Activated effector memory CD4-positive, alpha-beta T cell treated with anti-CD3 and anti-CD28 coated beads, Interleukin-2, amount 50 U/mL, for 16 hours (primary cell): ENCODE data around the gene MTAP.
A peak's percentile ranks its signal among the peaks of the same experiment; 100 is the strongest.
"Not testable (repeated sequence)": the region's sequence is repeated elsewhere in the genome, so short reads cannot be mapped to it uniquely, and the experiment has no call there.

Experiments
- DNase-seq: peaks from one replicate; pipeline ENCODE4 v3.0.0-alpha.2; 2020

Gene MTAP

DNA sequence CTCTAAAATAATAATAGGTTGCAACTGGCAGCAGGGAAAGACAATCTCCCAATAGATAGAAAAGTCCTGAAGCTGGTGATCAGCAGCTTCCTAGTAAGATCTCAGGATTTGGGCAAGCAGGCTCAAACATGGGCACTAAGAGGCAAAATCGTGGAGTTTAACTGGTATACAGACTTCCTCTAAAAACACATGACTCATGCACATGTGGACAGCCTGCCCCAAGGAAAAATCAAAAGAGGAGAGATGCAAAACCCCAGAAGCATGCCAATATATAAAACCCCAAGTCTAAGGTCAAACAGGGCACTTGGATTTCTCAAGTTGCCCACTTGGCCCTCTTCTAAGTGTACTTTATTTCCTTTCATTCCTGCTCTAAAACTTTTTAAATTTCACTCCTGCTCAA lies 129.0 kb downstream of the MTAP start:
- DNase-seq, result no peak

DNA sequence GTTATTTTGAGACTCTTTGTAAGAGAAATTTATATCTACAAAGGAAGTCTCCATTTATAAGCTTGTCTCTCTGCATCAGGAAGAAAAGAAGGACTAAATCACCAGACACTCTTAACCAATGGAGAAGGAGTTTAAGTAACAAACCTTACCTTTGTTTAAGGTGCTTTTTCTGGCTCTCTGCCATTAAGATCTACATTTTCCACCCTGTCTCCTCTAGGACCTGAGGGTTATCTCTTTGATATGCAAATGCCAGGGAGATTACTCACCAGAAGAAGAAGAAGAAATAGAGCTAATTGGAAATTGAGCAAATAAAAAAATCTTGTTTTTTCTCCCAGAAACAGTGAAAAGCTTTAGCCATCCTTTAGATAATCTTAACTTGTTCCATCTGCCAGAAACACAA lies 130.8 kb downstream of the MTAP start:
- DNase-seq, result no peak

DNA sequence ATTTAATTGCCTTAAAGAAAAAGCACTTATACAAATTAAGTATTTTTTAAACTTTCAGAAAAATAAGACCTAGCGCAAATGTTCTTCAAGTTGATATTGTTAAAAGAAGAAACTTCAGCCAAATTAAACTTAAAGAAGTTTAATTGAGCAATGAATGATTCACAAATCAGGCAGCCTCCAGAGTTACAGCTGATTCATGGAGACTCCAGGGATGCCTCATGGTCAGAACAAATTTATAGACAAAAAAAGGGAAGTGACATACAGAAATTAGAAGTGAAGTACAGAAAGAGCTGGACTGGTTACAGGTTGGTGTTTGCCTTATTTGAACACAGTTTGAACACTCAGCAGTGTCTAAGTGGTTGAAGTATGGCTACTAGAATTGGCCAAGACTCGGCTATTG lies 131.4 kb downstream of the MTAP start:
- no peak for DNase-seq

- no peak for DNase-seq
These were observed 133.2 kb downstream of the MTAP start for GRCh38 chr9:21935631-21936030.

DNA sequence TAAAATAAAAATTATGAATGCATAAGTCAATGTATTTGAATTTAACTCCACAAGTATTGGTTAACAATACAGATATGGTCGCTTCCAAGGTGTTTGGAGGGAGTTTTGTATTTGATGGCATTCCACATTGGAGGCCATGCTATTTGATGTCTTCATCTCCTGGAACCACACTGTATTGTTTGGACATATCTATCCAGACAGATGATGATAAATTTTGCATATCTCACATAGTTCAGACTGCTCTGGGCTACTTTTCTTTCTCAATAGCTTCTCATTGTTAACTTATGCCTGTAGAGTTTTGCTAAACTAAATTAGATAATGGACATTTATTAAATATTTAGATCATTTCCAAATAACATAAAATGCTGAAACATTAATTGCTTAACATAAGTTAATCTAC lies 133.7 kb downstream of the MTAP start:
- DNase-seq, result no peak

DNA sequence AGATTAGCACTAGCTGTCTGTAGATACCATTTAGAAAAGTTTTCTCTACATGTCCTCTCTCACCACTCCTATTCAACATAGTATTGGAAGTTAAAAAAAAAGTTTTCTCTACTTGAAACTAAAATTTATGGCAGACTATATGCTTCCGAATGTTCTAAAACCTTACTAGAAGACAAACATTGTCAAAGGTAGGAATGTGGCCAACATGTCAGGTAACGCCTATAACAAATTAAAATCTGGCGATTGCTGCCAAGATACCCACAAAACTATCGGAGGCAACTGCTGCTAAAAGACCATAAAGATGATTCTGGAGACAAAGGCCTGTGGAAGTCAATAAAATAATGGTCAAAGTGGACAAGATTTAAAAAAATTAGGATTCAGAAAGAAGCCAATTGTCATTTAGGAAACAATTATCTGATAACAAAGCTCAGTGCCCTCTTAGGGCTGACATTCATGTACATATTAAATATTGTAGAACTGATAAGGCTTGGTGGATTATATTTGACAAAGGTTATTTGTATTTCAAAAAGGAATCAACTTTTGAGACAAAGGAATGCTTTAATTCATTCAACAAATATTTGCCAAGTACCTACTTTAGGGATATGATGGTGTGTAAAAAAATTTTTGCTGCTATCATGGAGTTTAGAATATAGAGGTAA lies 139.0 kb downstream of the MTAP start:
- DNase-seq, result no peak

- no peak for DNase-seq
These were observed 141.0 kb downstream of the MTAP start for GRCh38 chr9:21943464-21943863.

DNA sequence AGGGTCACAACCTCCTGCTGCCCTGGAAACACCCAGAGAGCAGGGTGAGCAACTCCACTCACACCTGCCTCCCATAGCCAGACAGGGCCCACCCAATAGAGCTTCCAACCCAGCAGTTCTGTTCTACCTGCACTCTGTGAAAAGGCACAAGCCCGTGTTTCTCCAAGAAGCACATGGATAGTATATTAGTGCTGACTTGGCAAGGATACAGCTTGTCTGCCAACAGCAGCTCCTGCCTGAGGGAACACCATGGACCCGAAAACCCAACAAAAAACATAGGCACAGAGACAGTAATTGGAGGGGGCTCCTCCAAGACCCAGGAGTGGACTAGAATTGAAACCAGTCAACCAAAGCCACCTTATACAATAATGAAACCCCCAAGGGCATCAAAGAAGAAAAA lies 143.2 kb downstream of the MTAP start:
- DNase-seq, result no peak

DNA sequence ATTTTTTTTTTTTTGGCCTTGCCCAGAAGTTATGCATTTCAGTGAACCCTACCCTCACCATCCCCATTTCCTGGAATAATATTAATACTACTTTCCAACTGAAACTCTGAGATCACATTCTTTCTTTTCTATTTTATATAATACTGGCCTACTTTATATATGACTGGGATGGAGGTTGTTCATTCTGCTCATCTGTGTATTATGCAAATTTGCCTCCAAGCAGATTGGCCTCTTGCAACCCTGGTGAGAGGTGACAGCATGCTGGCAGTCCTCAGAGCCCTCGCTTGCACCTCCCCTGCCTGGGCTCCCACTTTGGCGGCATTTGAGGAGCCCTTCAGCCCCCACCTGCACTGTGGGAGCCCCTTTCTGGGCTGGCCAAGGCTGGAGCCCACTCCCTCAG lies 156.4 kb downstream of the MTAP start:
- no peak for DNase-seq

DNA sequence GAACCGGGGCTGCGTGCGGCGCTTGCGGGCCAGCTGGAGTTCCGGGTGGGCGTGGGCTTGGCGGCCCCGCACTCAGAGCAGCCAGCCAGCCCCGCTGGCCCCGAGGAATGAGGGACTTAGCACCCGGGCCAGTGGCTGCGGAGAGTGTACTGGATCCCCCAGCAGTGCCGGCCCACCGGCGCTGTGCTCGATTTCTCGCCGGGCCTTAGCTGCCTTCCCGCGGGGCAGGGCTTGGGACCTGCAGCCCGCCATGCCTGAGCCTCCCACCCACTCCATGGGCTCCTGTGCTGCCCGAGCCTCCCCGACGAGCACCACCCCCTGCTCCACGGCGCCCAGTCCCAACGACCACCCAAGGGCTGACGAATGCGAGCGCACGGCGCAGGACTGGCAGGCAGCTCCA lies 156.8 kb downstream of the MTAP start:
- not testable (repeated sequence) for DNase-seq

GRCh38 chr9:21961569-21961968 lies 159.1 kb downstream of the MTAP start:
- no peak for DNase-seq

DNA sequence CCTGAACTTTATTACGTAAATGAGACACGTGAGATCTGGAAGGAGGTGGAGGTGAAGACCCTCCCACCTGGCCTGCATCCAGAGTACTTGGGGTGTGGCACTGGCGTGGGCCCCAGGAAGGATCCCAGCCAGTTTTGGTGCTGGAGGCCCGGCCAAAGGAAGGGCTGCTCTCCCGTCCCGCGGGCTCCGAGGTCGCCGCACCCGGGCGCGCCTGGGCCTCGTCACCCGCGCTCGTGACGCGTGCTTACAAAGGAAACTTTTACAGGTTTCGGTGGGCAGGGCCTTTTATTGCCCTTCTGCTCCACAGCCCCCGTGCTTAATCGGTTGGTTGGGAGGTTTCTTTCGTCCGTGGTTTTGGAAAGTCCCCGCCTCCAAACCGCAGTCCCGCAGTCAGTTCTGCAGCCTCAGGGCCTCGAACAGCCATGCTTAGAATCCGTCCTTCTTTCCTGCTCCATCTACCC lies 162.5 kb downstream of the MTAP start:
- DNase-seq, result peak; percentile 88

DNA sequence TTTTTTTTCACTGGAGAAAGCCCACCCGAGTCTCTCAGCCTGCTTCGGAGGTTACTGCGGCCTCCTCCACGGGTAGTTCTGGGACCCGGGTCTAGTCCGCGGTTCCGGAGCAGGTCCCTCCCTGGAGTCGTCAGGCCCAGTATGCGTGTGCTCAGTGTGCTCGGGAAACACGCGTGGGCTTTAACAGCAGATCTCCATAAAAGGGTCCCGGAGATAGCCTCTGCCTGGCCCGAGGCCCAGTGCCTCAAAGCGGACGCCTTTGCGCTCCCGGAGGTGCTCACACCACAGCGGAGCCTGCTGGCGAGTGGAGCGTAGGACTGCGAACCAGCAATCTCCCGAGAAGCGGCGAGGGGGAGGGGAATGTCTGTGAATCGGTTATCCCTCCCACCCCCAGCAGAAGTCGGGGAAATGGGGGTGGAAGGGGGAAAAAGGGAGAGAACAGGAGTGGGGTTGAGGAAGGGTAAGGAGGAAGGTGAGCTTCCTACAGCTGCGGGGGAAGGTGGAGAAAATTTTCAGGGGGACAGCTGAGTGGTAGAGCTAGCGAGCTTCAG lies 163.0 kb downstream of the MTAP start:
- peak; percentile 79 for DNase-seq

- DNase-seq, result no peak
These were observed 163.9 kb downstream of the MTAP start for GRCh38 chr9:21966140-21966851.

DNA sequence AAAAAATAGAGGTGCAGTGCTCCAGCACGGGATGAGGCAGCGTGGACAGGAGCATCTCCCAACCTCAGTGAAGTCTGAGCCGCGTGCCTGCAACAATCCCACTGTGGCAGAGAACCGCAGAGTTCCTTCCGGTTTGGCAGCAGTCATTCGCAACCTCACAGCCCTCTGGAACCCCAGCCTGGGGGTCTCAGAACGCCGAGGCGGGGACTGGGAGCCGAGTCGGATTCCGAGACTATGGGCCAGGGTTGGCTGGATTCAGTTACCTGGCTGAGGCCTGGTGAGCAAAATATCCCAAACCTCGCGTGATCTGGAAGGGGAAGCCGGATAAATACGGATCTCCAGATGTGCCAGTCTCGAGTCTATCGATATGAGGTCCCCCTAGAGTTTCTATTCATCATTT lies 164.7 kb downstream of the MTAP start:
- no peak for DNase-seq

DNA sequence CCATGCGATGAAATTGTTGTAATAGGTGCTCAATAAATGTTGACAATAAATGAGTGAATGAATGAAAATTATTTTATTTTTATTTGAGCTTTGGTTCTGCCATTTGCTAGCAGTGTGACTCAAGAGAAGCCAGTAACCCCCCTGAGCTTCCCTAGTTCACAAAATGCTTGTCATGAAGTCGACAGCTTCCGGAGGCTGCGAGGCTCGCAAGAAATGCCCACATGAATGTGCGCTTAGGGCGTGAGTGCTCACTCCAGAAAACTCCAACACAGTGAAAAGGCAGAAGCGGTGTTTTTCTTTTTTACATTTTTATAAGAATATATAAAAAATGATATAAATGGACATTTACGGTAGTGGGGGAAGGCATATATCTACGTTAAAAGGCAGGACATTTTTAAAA lies 165.3 kb downstream of the MTAP start:
- no peak for DNase-seq

DNA sequence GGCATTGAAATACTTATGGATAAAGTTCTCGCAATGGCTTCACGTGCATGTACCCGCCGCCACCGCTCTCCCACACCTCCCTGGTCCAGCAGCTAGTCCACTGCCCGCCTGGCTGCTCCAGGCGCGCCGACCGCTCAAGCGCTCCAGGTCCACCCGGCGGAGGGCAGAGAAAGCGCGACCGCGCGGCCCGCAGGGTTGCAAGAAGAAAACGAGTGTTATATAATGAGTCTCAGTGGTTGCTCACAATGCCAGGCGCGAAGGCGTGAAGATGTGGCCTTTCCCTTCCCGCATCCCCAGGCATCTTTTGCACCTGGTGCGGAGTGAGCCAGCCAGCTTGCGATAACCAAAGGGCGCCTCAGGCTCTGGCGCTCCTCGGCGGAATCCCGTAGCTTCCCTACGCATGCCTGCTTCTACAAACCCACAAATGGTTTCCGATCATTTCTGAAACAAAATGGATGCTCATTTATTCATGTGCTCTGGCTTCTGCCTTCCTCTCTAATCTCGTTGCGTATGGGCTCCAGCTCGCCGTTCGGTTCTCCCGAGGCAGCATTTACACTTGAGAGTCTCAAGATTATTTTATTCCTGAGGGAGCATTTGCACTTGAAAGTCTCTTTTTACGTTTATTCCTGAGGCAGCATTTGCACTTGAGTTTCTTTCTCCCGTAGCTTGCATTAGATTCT lies 166.0 kb downstream of the MTAP start:
- no peak for DNase-seq

DNA sequence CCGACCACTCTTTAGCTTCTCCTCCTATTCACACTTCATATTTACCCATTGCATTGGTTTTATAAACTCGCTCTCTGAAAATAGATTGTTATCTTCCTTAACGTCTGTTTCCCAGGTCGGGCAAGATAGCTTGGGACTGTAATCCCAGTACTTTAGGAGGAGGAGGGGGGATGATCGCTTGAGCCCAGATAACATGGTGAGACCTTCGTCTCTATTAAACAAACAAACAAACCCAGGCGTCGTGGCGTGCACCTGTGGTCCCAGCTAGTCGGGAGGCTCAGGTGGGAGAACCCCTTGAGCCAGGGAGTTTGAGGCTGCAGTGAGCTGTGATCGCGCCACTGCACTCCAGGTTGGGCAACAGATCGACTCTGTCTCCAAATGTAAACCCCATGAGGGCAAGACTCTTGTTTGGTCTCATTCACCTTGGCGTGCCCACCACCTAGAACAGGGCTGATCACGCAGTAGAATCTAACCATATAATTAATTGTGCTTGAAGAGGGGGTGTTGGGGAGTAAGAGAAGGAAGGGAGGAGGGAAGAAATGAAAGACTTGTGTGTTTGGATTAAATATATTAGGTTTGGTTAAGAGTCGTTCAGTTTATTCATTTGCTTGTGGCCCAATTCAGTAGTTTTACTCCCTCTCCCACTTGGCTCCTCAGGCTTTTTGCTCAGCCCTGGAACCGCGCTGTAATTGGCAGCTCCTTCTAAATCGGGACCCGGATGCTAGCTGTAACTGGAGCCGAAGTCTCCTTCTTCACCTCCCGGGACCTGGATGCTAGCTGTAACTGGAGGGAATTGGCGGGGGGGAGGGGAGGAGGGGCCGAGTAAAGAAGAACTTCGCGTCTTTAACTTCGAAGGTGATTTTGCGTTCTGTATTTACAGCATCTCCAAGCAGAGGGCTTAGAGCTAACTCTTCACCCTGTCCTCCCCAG lies 166.8 kb downstream of the MTAP start:
- DNase-seq, result no peak

DNA sequence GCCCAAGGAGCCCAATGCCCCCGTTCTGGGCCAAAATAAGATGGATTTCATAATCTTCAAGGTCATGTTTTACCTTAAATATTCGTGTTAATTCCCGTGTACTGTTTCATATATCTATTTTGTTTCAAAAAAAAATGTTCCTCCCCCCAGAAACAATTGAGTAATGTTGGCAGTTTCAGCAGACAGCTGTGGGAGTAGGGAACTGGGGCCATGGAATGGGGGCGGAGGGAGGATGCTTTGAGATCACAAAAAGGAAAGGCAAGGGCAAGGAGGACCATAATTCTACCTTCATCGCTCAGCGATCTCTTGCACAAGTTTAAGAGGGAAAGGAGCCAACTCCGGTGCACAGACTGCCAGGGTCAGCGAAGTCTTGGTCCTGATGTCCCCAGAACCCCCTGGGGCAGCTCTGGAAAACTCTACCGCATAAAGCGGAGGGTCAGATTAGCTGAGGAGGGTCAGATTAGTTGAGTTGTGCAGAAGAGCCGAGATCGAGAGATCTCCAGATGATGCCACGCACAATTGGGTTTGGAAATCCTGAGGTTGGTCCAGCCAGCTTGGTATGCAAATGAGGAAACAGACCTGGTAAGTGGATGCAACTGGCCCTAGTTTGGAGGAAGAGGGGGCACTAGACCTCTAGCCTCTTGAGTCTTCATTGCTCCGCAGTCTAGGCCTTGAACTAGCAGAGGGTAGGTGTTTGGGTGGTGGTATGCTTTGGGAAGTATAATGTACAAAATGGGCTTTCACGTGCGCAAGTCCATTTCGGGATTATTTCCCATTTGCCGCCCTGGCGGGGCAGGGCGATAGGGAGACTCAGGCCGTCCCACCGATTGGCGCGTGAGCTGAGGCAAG lies 167.7 kb downstream of the MTAP start:
- DNase-seq, result no peak

- no peak for DNase-seq
These were observed 168.6 kb downstream of the MTAP start for GRCh38 chr9:21970800-21971640.

DNA sequence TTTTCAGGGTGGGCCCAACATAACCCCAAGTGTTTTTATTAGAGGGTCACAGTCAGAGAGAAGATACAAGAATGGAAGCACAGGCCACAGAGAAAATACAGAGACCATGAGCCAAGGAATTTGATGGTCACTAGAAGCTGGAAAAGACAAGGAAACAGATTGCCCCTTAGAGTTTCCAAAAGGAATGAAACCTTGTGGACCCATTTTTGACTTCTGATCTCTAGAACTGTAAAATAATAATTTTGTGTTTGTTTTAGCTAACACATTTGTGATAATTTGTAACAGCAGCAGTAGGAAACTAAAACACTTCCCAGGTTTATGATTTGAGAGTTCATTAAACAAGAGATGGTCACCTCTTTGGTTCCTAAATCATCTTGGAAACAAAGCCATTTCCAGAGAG lies 169.9 kb downstream of the MTAP start:
- DNase-seq, result no peak
